GM23338 (cell line): ENCODE data around the gene PARVB. TPM values are rescaled to one million over a fixed set of nuclear protein-coding genes. Genes with fewer than 3 reads are reported as not detected.
A peak's percentile ranks its signal among the peaks of the same experiment; 100 is the strongest.

Experiments used
- ATAC-seq: fragments of 200-7000 bp; cut with Tn5 transposase; 3 replicates; pipeline ENCODE4 v1.9.1; 2020
- DNase-seq: peaks from one replicate; pipeline ENCODE4 v3.0.0-alpha.2; 2015; ENCODE audit warnings: low spot score
- H2AFZ ChIP-seq: fragments of 200-600 bp; sonication (generic); 2 replicates; pipeline ENCODE4 v1.8.0; 2016; ENCODE audit warnings: antibody characterized with exemption, mild to moderate bottlenecking, moderate library complexity
- H3F3A ChIP-seq: fragments of 200-600 bp; sonication (generic); replicated peaks from 2 replicates; pipeline ENCODE4 v1.8.0; 2017; ENCODE audit warnings: antibody characterized with exemption, mixed run types, low read depth
- H3K27ac ChIP-seq: fragments of 200-600 bp; sonication (generic); 2 replicates; pipeline ENCODE4 v1.6.1; 2016; ENCODE audit warnings: low read depth
- H3K27me3 ChIP-seq: fragments of 200-600 bp; sonication (generic); 2 replicates; pipeline ENCODE4 v1.8.0; 2016; ENCODE audit warnings: mild to moderate bottlenecking, mixed run types, moderate library complexity; ENCODE audit not compliant: insufficient read depth
- H3K36me3 ChIP-seq: fragments of 200-600 bp; sonication (generic); 2 replicates; pipeline ENCODE4 v1.8.0; 2016; ENCODE audit warnings: mild to moderate bottlenecking; ENCODE audit not compliant: insufficient read depth
- H3K4me1 ChIP-seq: fragments of 200-600 bp; sonication (generic); 2 replicates; pipeline ENCODE4 v1.8.0; 2016; ENCODE audit warnings: mild to moderate bottlenecking, moderate library complexity; ENCODE audit not compliant: insufficient read depth
- H3K4me2 ChIP-seq: fragments of 200-600 bp; sonication (generic); 2 replicates; pipeline ENCODE4 v1.7.1; 2017; ENCODE audit warnings: mixed run types
- H3K4me3 ChIP-seq: fragments of 200-600 bp; sonication (generic); 2 replicates; pipeline ENCODE4 v1.6.1; 2016; ENCODE audit warnings: mixed run types
- H3K79me2 ChIP-seq: fragments of 200-600 bp; sonication (generic); replicated peaks from 2 replicates; pipeline ENCODE4 v1.8.0; 2017; ENCODE audit warnings: mild to moderate bottlenecking; ENCODE audit not compliant: insufficient read depth
- H3K9me2 ChIP-seq: fragments of 200-600 bp; sonication (generic); 2 replicates; pipeline ENCODE4 v1.8.0; 2017; ENCODE audit not compliant: insufficient read depth
- H4K20me1 ChIP-seq: fragments of 200-600 bp; sonication (generic); replicated peaks from 2 replicates; pipeline ENCODE4 v1.8.0; 2017; ENCODE audit warnings: mild to moderate bottlenecking; ENCODE audit not compliant: insufficient read depth
- H3K27ac Mint-ChIP-seq: 2 replicates; pipeline ENCODE4 v1.8.0; 2020; ENCODE audit warnings: inconsistent platforms, mild to moderate bottlenecking, moderate library complexity, mixed read lengths
- H3K27me3 Mint-ChIP-seq: 3 replicates; pipeline ENCODE4 v1.8.0; 2022; ENCODE audit warnings: low read depth, mild to moderate bottlenecking, moderate library complexity, mixed read lengths, inconsistent platforms; ENCODE audit not compliant: insufficient read depth, poor library complexity
- H3K36me3 Mint-ChIP-seq: 3 replicates; pipeline ENCODE4 v1.8.0; 2021; ENCODE audit warnings: low read depth, mild to moderate bottlenecking, inconsistent platforms, moderate library complexity, mixed read lengths
- H3K4me1 Mint-ChIP-seq: 3 replicates; pipeline ENCODE4 v1.8.0; 2020; ENCODE audit warnings: mild to moderate bottlenecking, inconsistent platforms, mixed read lengths
- H3K4me3 Mint-ChIP-seq: 3 replicates; pipeline ENCODE4 v1.8.0; 2021; ENCODE audit warnings: moderate library complexity, mild to moderate bottlenecking, inconsistent platforms, mixed read lengths
- H3K9me3 Mint-ChIP-seq: 3 replicates; pipeline ENCODE4 v1.8.0; 2020; ENCODE audit warnings: moderate library complexity, mild to moderate bottlenecking, inconsistent platforms, mixed read lengths
- ETS1 ChIP-seq: IDR thresholded peaks from 2 replicates; pipeline ENCODE4 v1.6.1; 2016; ENCODE audit warnings: antibody characterized with exemption
- EZH2 ChIP-seq: fragments of 200-600 bp; sonication (generic); IDR thresholded peaks from one replicate; pipeline ENCODE4 v1.8.0; 2017; ENCODE audit warnings: antibody characterized with exemption, mild to moderate bottlenecking, low read depth; ENCODE audit not compliant: unreplicated experiment
- EZH2phosphoT487 ChIP-seq: fragments of 200-600 bp; sonication (generic); IDR thresholded peaks from one replicate; pipeline ENCODE4 v1.8.1; 2018; ENCODE audit warnings: antibody characterized with exemption; ENCODE audit not compliant: unreplicated experiment
- NANOG ChIP-seq: IDR thresholded peaks from 2 replicates; pipeline ENCODE4 v1.6.1; 2016; ENCODE audit warnings: antibody characterized with exemption, borderline replicate concordance
- POLR2AphosphoS5 ChIP-seq: IDR thresholded peaks from 2 replicates; pipeline ENCODE4 v1.6.1; 2016; ENCODE audit warnings: antibody characterized with exemption, low read depth
- REST ChIP-seq: IDR thresholded peaks from one replicate; pipeline ENCODE4 v1.6.1; 2018; ENCODE audit warnings: antibody characterized with exemption; ENCODE audit not compliant: unreplicated experiment
- STAT1 ChIP-seq: IDR thresholded peaks from one replicate; pipeline ENCODE4 v1.6.1; 2016; ENCODE audit warnings: antibody characterized with exemption; ENCODE audit not compliant: unreplicated experiment
- ZNF331 ChIP-seq: fragments of 250-450 bp; sonication (Bioruptor Pico); IDR thresholded peaks from 2 replicates; pipeline ENCODE4 v1.5.0; 2020; ENCODE audit warnings: low read depth, mild to moderate bottlenecking, moderate library complexity
- ZNF462 ChIP-seq: fragments of 250-450 bp; sonication (Bioruptor Pico); IDR thresholded peaks from 2 replicates; pipeline ENCODE4 v1.5.0; 2020; ENCODE audit warnings: mild to moderate bottlenecking, moderate library complexity
- polyA plus RNA-seq: library from polyadenylated mRNA; unstranded; fragments of >200 nt; fragmentation: Nextera tagmentation; extraction: Ambion mirVana; gene quantifications from 2 replicates; pipeline ENCODE4 v1.2.1, GENCODE V29; 2016
- total RNA-seq: library from RNA; depleted of rRNA; stranded (reverse); fragments of >200 nt; shearing (Covaris generic); gene quantifications from 2 replicates; pipeline ENCODE4 v1.2.3, GENCODE V29; 2014
- TF ChIP-seq, protein P1 (sequence below), 2 experiments: fragments of 200-600 bp in 1 of 2; sonication (generic) in 1 of 2; conservative IDR thresholded peaks; 2 replicates each; pipeline versions ENCODE4 v1.5.1 to v1.6.1; 2016 to 2017; ENCODE audit warnings: antibody characterized with exemption in 2 of 2, low read depth in 2 of 2, mild to moderate bottlenecking in 2 of 2, moderate library complexity in 1 of 2

PARVB gene
- total and polyA plus RNA-seq, 2 experiments from 2014 or later: 4.3 to 7.7 TPM

DNA sequence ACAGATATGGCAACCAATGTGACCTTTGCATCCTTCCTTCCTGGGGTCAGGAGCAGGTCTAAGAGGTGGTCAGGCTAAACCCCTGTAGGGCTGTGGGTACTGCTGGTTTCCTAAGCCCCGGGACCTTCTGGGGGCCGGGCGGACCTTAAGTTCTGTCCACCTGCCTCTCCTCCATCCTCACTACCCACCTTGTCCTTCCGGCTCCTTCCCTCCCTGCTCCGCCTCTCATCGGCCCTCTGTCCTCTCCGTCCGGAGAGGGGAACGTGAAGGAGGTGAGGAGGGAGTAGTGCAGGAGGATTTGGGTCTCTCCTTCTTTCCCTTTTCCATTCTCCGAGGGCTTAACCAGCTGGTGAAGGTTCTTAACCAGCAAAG is 28.3 kb upstream of the PARVB start:
- no peak overlapping the region for H2AFZ ChIP-seq
- DNase-seq: no peak
- no peak for ATAC-seq
- no peak overlapping the region for H3K4me2 ChIP-seq
- H3K79me2 ChIP-seq: 0 out of 2 replicates have a peak, but pooled peaks cover 3% of the 10 kb centered on the region
- no peak overlapping the region for H3K4me3 Mint-ChIP-seq
- H3K27ac ChIP-seq: peak overlapping the region; percentile 55; the same call in 1 of the 2 replicates
- peaks cover 8% of the 10 kb centered on the region; the same call in 1 of the 2 replicates for H3K36me3 ChIP-seq
- H3K27ac Mint-ChIP-seq: no peak overlapping the region
- no peak overlapping the region for H3K4me3 ChIP-seq
- no peaks in the 10 kb centered on the region for H3K4me1 ChIP-seq
- H3F3A ChIP-seq: 0 out of 2 replicates have a peak, but pooled peaks cover 7% of the 10 kb centered on the region
- no peaks in the 10 kb centered on the region for H3K9me3 Mint-ChIP-seq
- H4K20me1 ChIP-seq: no peaks in the 10 kb centered on the region; the same call in none of the 2 replicates
- peaks cover 10% of the 10 kb centered on the region; the same call in 2 of the 3 replicates for H3K4me1 Mint-ChIP-seq
- H3K27me3 Mint-ChIP-seq: peaks cover 7% of the 10 kb centered on the region
- no peaks in the 10 kb centered on the region for H3K27me3 ChIP-seq
- TF ChIP-seq STAT1 (no peak), ZNF462 (CRISPR knock-in tag) (no peak), EZH2phosphoT487 (no peak), ZNF331 (CRISPR knock-in tag) (no peak), POLR2AphosphoS5 (no peak), EZH2 (no peak), REST (no peak), ETS1 (no peak), NANOG (no peak)
- TF ChIP-seq, protein P1, sequence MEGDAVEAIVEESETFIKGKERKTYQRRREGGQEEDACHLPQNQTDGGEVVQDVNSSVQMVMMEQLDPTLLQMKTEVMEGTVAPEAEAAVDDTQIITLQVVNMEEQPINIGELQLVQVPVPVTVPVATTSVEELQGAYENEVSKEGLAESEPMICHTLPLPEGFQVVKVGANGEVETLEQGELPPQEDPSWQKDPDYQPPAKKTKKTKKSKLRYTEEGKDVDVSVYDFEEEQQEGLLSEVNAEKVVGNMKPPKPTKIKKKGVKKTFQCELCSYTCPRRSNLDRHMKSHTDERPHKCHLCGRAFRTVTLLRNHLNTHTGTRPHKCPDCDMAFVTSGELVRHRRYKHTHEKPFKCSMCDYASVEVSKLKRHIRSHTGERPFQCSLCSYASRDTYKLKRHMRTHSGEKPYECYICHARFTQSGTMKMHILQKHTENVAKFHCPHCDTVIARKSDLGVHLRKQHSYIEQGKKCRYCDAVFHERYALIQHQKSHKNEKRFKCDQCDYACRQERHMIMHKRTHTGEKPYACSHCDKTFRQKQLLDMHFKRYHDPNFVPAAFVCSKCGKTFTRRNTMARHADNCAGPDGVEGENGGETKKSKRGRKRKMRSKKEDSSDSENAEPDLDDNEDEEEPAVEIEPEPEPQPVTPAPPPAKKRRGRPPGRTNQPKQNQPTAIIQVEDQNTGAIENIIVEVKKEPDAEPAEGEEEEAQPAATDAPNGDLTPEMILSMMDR (conservative IDR thresholded peaks at IDR 0.05; ENCODE audit: low read depth in 2 of 2): no peak
- H3K36me3 Mint-ChIP-seq: peaks cover 67% of the 10 kb centered on the region
- no peaks in the 10 kb centered on the region for H3K9me2 ChIP-seq
